Natural killer cell treated with Interleukin-12 subunit alpha and Interleukin-12 subunit beta and Interleukin-15 and Interleukin-18, amount 100 ng/mL, for 72 hours (primary cell): ENCODE results near the gene MRPL38. TPM values are rescaled to one million over a fixed set of nuclear protein-coding genes. Genes with fewer than 3 reads are reported as not detected.
A peak's percentile ranks its signal among the peaks of the same experiment; 100 is the strongest.
"Not testable (repeated sequence)": the region's sequence is repeated elsewhere in the genome, so short reads cannot be mapped to it uniquely, and the experiment has no call there.

ENCODE experiments used
- ATAC-seq, 2 donors: fragments of 150-1000 bp; cut with Tn5 transposase in 1 of 2; sonication (Bioruptor Pico), chemical (Tn5 transposase) in 1 of 2; 2 replicates each; pipeline ENCODE4 v1.10.0; 2021
- DNase-seq: peaks from one replicate; pipeline ENCODE4 v3.0.0; 2022; ENCODE audit warnings: low spot score
- H3K27ac Mint-ChIP-seq, 2 donors: 1 replicate in 1 of 2; 2 replicates in 1 of 2; pipeline ENCODE4 v1.8.0; 2022; ENCODE audit warnings: mixed read lengths in 2 of 2, mild to moderate bottlenecking in 1 of 2, moderate library complexity in 1 of 2
- H3K27me3 Mint-ChIP-seq, 2 donors: 1 replicate in 1 of 2; 2 replicates in 1 of 2; pipeline ENCODE4 v1.8.0; 2022; ENCODE audit warnings: mixed read lengths in 2 of 2
- H3K36me3 Mint-ChIP-seq: one replicate; pipeline ENCODE4 v1.8.0; 2022; ENCODE audit warnings: mixed read lengths
- H3K4me1 Mint-ChIP-seq, 2 donors: 1 replicate in 1 of 2; 2 replicates in 1 of 2; pipeline ENCODE4 v1.8.0; 2022; ENCODE audit warnings: low read depth in 2 of 2, mixed read lengths in 2 of 2, mild to moderate bottlenecking in 1 of 2
- H3K4me3 Mint-ChIP-seq: one replicate; pipeline ENCODE4 v1.8.0; 2022; ENCODE audit warnings: mixed read lengths
- H3K9me3 Mint-ChIP-seq: 2 replicates; pipeline ENCODE4 v1.8.0; 2022; ENCODE audit warnings: mixed read lengths
- total RNA-seq, 2 donors: library from RNA; stranded (reverse); gene quantifications; one replicate each; pipeline ENCODE4 v1.2.3, GENCODE V29; 2022

Gene MRPL38
- total RNA-seq, 2 donors from 2014 or later = 117 to 174 TPM

- DNase-seq (no peak), ATAC-seq (no peak)
- Mint-ChIP-seq H3K4me3 (no peak overlapping the region), H3K27ac (no peak overlapping the region), H3K27me3 (no peaks in the 10 kb centered on the region), H3K4me1 (peaks cover 14 to 29% of the 10 kb centered on the region in 2 donors), H3K36me3 (no peaks in the 10 kb centered on the region), H3K9me3 (no peaks in the 10 kb centered on the region)
Observed at GRCh38 chr17:75854101-75854748, 50.5 kb downstream of the MRPL38 start.

- Mint-ChIP-seq H3K36me3 (no peaks in the 10 kb centered on the region), H3K27me3 (no peaks in the 10 kb centered on the region), H3K4me3 (peak overlapping the region; percentile 61), H3K9me3 (no peaks in the 10 kb centered on the region), H3K27ac (peak overlapping the region in 1 of 2 donors; percentile 54), H3K4me1 (peaks cover 14 to 21% of the 10 kb centered on the region in 2 donors)
- ATAC-seq (no peak), DNase-seq (no peak)
Observed at GRCh38 chr17:75853433-75853832, 51.3 kb downstream of the MRPL38 start.

- not testable (repeated sequence) for H3K27me3 Mint-ChIP-seq, ATAC-seq, H3K4me3 Mint-ChIP-seq, H3K27ac Mint-ChIP-seq, DNase-seq, H3K36me3 Mint-ChIP-seq, H3K9me3 Mint-ChIP-seq
- H3K4me1 Mint-ChIP-seq = peaks cover 13 to 17% of the 10 kb centered on the region in 2 donors
Observed at GRCh38 chr17:75851693-75851991, 53.0 kb downstream of the MRPL38 start.

GRCh38 chr17:75850928-75851692 lies 53.6 kb downstream of the MRPL38 start:
- Mint-ChIP-seq H3K9me3 (no peaks in the 10 kb centered on the region), H3K27ac (no peak overlapping the region), H3K27me3 (no peaks in the 10 kb centered on the region), H3K4me1 (peaks cover 7 to 12% of the 10 kb centered on the region in 2 donors), H3K4me3 (no peak overlapping the region), H3K36me3 (no peaks in the 10 kb centered on the region)
- ATAC-seq (no peak), DNase-seq (no peak)

GRCh38 chr17:75849724-75850123 lies 55.0 kb downstream of the MRPL38 start:
- peaks cover 12 to 17% of the 10 kb centered on the region in 2 donors for H3K4me1 Mint-ChIP-seq
- no peaks in the 10 kb centered on the region for H3K36me3 Mint-ChIP-seq
- no peaks in the 10 kb centered on the region for H3K27me3 Mint-ChIP-seq
- H3K9me3 Mint-ChIP-seq = no peaks in the 10 kb centered on the region
- no peak overlapping the region for H3K4me3 Mint-ChIP-seq
- no peak overlapping the region for H3K27ac Mint-ChIP-seq
- DNase-seq = no peak
- no peak for ATAC-seq

GRCh38 chr17:75849279-75849646 lies 55.4 kb downstream of the MRPL38 start:
- no peak overlapping the region for H3K27ac Mint-ChIP-seq
- peaks cover 8 to 15% of the 10 kb centered on the region in 2 donors for H3K4me1 Mint-ChIP-seq
- no peak for ATAC-seq
- no peaks in the 10 kb centered on the region for H3K27me3 Mint-ChIP-seq
- H3K9me3 Mint-ChIP-seq = no peaks in the 10 kb centered on the region
- DNase-seq = no peak
- H3K36me3 Mint-ChIP-seq = no peaks in the 10 kb centered on the region
- H3K4me3 Mint-ChIP-seq = no peak overlapping the region

Other genes starting within 250 kb of the MRPL38 start
- 10 to 100 TPM; 32.6 to 59.7 TPM for gene RECQL5, start 237.7 kb downstream of the MRPL38 start, total RNA-seq
- gene SAP30BP, start 237.5 kb downstream of the MRPL38 start, total RNA-seq = 100 to 1,000 TPM; 129 TPM
- under 1 TPM in 1 of 2 donors, not detected in 1; 0.90 TPM for gene ITGB4, start 183.4 kb downstream of the MRPL38 start, total RNA-seq
- gene GALK1, start 139.7 kb downstream of the MRPL38 start, total RNA-seq = 10 to 100 TPM; 13.7 to 31.1 TPM
- 10 to 100 TPM; 30.6 to 39.8 TPM for gene UNK, start 120.1 kb downstream of the MRPL38 start, total RNA-seq
- 100 to 1,000 TPM; 270 to 289 TPM for gene UNC13D, start 60.5 kb downstream of the MRPL38 start, total RNA-seq
- gene WBP2, start 49.5 kb downstream of the MRPL38 start, total RNA-seq = 100 to 1,000 TPM in 1 of 2 donors, 10 to 100 TPM in 1; 73.8 to 101 TPM
- 1 to 10 TPM; 1.6 to 2.1 TPM for gene TRIM47, start 26.3 kb downstream of the MRPL38 start, total RNA-seq
- 10 to 100 TPM; 17.2 to 42.1 TPM for gene TRIM65, start 7.9 kb downstream of the MRPL38 start, total RNA-seq
- 10 to 100 TPM; 10.2 to 34.4 TPM for gene FBF1, start 36.2 kb upstream of the MRPL38 start, total RNA-seq
- 10 to 100 TPM; 36.8 to 44.6 TPM for gene ACOX1, start 74.3 kb upstream of the MRPL38 start, total RNA-seq
- gene TEN1, start 74.4 kb upstream of the MRPL38 start, total RNA-seq = 10 to 100 TPM; 16.5 to 19.1 TPM
- gene CDK3, start 96.0 kb upstream of the MRPL38 start, total RNA-seq = 10 to 100 TPM in 1 of 2 donors, 1 to 10 TPM in 1; 9.8 to 16.2 TPM
- under 1 TPM; 0.05 to 0.64 TPM for gene EVPL, start 122.4 kb upstream of the MRPL38 start, total RNA-seq
- 10 to 100 TPM; 96.2 to 98.4 TPM for gene SRP68, start 167.6 kb upstream of the MRPL38 start, total RNA-seq
- under 1 TPM; 0.21 to 0.75 TPM for gene GALR2, start 169.9 kb upstream of the MRPL38 start, total RNA-seq
- gene ZACN, start 174.3 kb upstream of the MRPL38 start, total RNA-seq = 1 to 10 TPM in 1 of 2 donors, under 1 TPM in 1; 0.52 to 1.4 TPM
- 100 to 1,000 TPM; 134 to 163 TPM for gene EXOC7, start 198.9 kb upstream of the MRPL38 start, total RNA-seq
- under 1 TPM; 0.48 to 0.95 TPM for gene FOXJ1, start 236.4 kb upstream of the MRPL38 start, total RNA-seq